ENCODE measurements around the gene AZGP1.
"Not testable (repeated sequence)": the region's sequence is repeated elsewhere in the genome, so short reads cannot be mapped to it uniquely, and the experiment has no call there.

Gene AZGP1

GRCh38 chr7:99976626-99977025 is 795 bp upstream of the AZGP1 start:
- H3K9ac ChIP-seq (ENCODE audit: low read length in 2 of 2), result no peak overlapping the region

GRCh38 chr7:99974681-99975080 is 1.1 kb downstream of the AZGP1 start:
- H3K27ac ChIP-seq (ENCODE audit: low read length), result no peak overlapping the region

More at GRCh38 chr7:99976626-99977025, 795 bp upstream of the AZGP1 start:
- no peak overlapping the region for H3K4me3 ChIP-seq (ENCODE audit: low read length in 2 of 2)
- no peak overlapping the region for H3K27ac ChIP-seq (ENCODE audit: low read length)
- H3K9me3 ChIP-seq (ENCODE audit: control insufficient read depth in 2 of 2, low read length in 2 of 2), result no peaks in the 10 kb centered on the region
- H3K4me1 ChIP-seq (ENCODE audit: control insufficient read depth, insufficient read depth, low read length), result no peaks in the 10 kb centered on the region
- H3K27me3 ChIP-seq (ENCODE audit: control insufficient read depth in 1 of 2, insufficient read depth in 2 of 2, low read length in 2 of 2), result peaks cover 0 to 5% of the 10 kb centered on the region in 2 donors
- no peaks in the 10 kb centered on the region for H3K36me3 ChIP-seq (ENCODE audit: control insufficient read depth in 2 of 2, insufficient read depth in 2 of 2, low read length in 2 of 2)

GRCh38 chr7:99973817-99974216 is 2.0 kb downstream of the AZGP1 start:
- not testable (repeated sequence) for H3K27me3 ChIP-seq (ENCODE audit: control insufficient read depth in 1 of 2, insufficient read depth in 2 of 2, low read length in 2 of 2); H3K4me3 ChIP-seq (ENCODE audit: low read length in 2 of 2); H3K4me1 ChIP-seq (ENCODE audit: control insufficient read depth, insufficient read depth, low read length); H3K27ac ChIP-seq (ENCODE audit: low read length); H3K36me3 ChIP-seq (ENCODE audit: control insufficient read depth in 2 of 2, insufficient read depth in 2 of 2, low read length in 2 of 2); H3K9ac ChIP-seq (ENCODE audit: low read length in 2 of 2); H3K9me3 ChIP-seq (ENCODE audit: control insufficient read depth in 2 of 2, low read length in 2 of 2)

More at GRCh38 chr7:99974681-99975080, 1.1 kb downstream of the AZGP1 start:
- Histone ChIP-seq H3K36me3 (ENCODE audit: control insufficient read depth in 2 of 2, insufficient read depth in 2 of 2, low read length in 2 of 2) (no peaks in the 10 kb centered on the region), H3K4me1 (ENCODE audit: control insufficient read depth, insufficient read depth, low read length) (no peaks in the 10 kb centered on the region), H3K9ac (ENCODE audit: low read length in 2 of 2) (no peak overlapping the region), H3K27me3 (ENCODE audit: control insufficient read depth in 1 of 2, insufficient read depth in 2 of 2, low read length in 2 of 2) (peaks cover 0 to 5% of the 10 kb centered on the region in 2 donors), H3K9me3 (ENCODE audit: control insufficient read depth in 2 of 2, low read length in 2 of 2) (no peaks in the 10 kb centered on the region), H3K4me3 (ENCODE audit: low read length in 2 of 2) (no peak overlapping the region)

GRCh38 chr7:99971242-99971641 is 4.6 kb downstream of the AZGP1 start:
- Histone ChIP-seq H3K9ac (ENCODE audit: low read length in 2 of 2) (no peak overlapping the region), H3K27me3 (ENCODE audit: control insufficient read depth in 1 of 2, insufficient read depth in 2 of 2, low read length in 2 of 2) (peaks cover 4 to 5% of the 10 kb centered on the region in 2 donors), H3K27ac (ENCODE audit: low read length) (no peak overlapping the region), H3K4me3 (ENCODE audit: low read length in 2 of 2) (no peak overlapping the region), H3K4me1 (ENCODE audit: control insufficient read depth, insufficient read depth, low read length) (no peaks in the 10 kb centered on the region), H3K9me3 (ENCODE audit: control insufficient read depth in 2 of 2, low read length in 2 of 2) (no peaks in the 10 kb centered on the region), H3K36me3 (ENCODE audit: control insufficient read depth in 2 of 2, insufficient read depth in 2 of 2, low read length in 2 of 2) (no peaks in the 10 kb centered on the region)

GRCh38 chr7:99969813-99970212 is 6.0 kb downstream of the AZGP1 start:
- not testable (repeated sequence) for H3K36me3 ChIP-seq (ENCODE audit: control insufficient read depth in 2 of 2, insufficient read depth in 2 of 2, low read length in 2 of 2); H3K4me1 ChIP-seq (ENCODE audit: control insufficient read depth, insufficient read depth, low read length); H3K9ac ChIP-seq (ENCODE audit: low read length in 2 of 2); H3K27me3 ChIP-seq (ENCODE audit: control insufficient read depth in 1 of 2, insufficient read depth in 2 of 2, low read length in 2 of 2); H3K4me3 ChIP-seq (ENCODE audit: low read length in 2 of 2); H3K27ac ChIP-seq (ENCODE audit: low read length); H3K9me3 ChIP-seq (ENCODE audit: control insufficient read depth in 2 of 2, low read length in 2 of 2)

- Histone ChIP-seq H3K27ac (ENCODE audit: low read length) (no peak overlapping the region), H3K36me3 (ENCODE audit: control insufficient read depth in 2 of 2, insufficient read depth in 2 of 2, low read length in 2 of 2) (no peaks in the 10 kb centered on the region), H3K4me3 (ENCODE audit: low read length in 2 of 2) (no peak overlapping the region)
Measured at GRCh38 chr7:99969298-99969697, 6.5 kb downstream of the AZGP1 start.

GRCh38 chr7:99958564-99959227 is 17.1 kb downstream of the AZGP1 start:
- H3K9me3 ChIP-seq (ENCODE audit: control insufficient read depth in 2 of 2, low read length in 2 of 2), result no peaks in the 10 kb centered on the region
- H3K27me3 ChIP-seq (ENCODE audit: control insufficient read depth in 1 of 2, insufficient read depth in 2 of 2, low read length in 2 of 2), result peaks cover 3 to 19% of the 10 kb centered on the region in 2 donors
- H3K9ac ChIP-seq (ENCODE audit: low read length in 2 of 2), result no peak overlapping the region
- H3K4me3 ChIP-seq (ENCODE audit: low read length in 2 of 2), result no peak overlapping the region
- H3K4me1 ChIP-seq (ENCODE audit: control insufficient read depth, insufficient read depth, low read length), result no peaks in the 10 kb centered on the region
- H3K27ac ChIP-seq (ENCODE audit: low read length), result no peak overlapping the region
- H3K36me3 ChIP-seq (ENCODE audit: control insufficient read depth in 2 of 2, insufficient read depth in 2 of 2, low read length in 2 of 2), result no peaks in the 10 kb centered on the region

More at GRCh38 chr7:99969298-99969697, 6.5 kb downstream of the AZGP1 start:
- H3K4me1 ChIP-seq (ENCODE audit: control insufficient read depth, insufficient read depth, low read length), result no peaks in the 10 kb centered on the region
- peaks cover 5% of the 10 kb centered on the region in 2 donors for H3K27me3 ChIP-seq (ENCODE audit: control insufficient read depth in 1 of 2, insufficient read depth in 2 of 2, low read length in 2 of 2)
- no peaks in the 10 kb centered on the region for H3K9me3 ChIP-seq (ENCODE audit: control insufficient read depth in 2 of 2, low read length in 2 of 2)
- H3K9ac ChIP-seq (ENCODE audit: low read length in 2 of 2), result no peak overlapping the region

- no peak overlapping the region for H3K27ac ChIP-seq (ENCODE audit: low read length)
- H3K9ac ChIP-seq (ENCODE audit: low read length in 2 of 2), result no peak overlapping the region
- no peaks in the 10 kb centered on the region for H3K4me1 ChIP-seq (ENCODE audit: control insufficient read depth, insufficient read depth, low read length)
- H3K4me3 ChIP-seq (ENCODE audit: low read length in 2 of 2), result no peak overlapping the region
- peaks cover 3 to 8% of the 10 kb centered on the region in 2 donors for H3K27me3 ChIP-seq (ENCODE audit: control insufficient read depth in 1 of 2, insufficient read depth in 2 of 2, low read length in 2 of 2)
- H3K36me3 ChIP-seq (ENCODE audit: control insufficient read depth in 2 of 2, insufficient read depth in 2 of 2, low read length in 2 of 2), result no peaks in the 10 kb centered on the region
- peaks cover 0 to 2% of the 10 kb centered on the region in 2 donors for H3K9me3 ChIP-seq (ENCODE audit: control insufficient read depth in 2 of 2, low read length in 2 of 2)
Measured at GRCh38 chr7:99955247-99955646, 20.6 kb downstream of the AZGP1 start.

- not testable (repeated sequence) for H3K27ac ChIP-seq (ENCODE audit: low read length); H3K9me3 ChIP-seq (ENCODE audit: control insufficient read depth in 2 of 2, low read length in 2 of 2)
Measured at GRCh38 chr7:99954643-99955042, 21.2 kb downstream of the AZGP1 start.

GRCh38 chr7:99953649-99954048 is 22.2 kb downstream of the AZGP1 start:
- H3K27ac ChIP-seq (ENCODE audit: low read length), result no peak overlapping the region
- peaks cover 3% of the 10 kb centered on the region in 2 donors for H3K27me3 ChIP-seq (ENCODE audit: control insufficient read depth in 1 of 2, insufficient read depth in 2 of 2, low read length in 2 of 2)
- H3K36me3 ChIP-seq (ENCODE audit: control insufficient read depth in 2 of 2, insufficient read depth in 2 of 2, low read length in 2 of 2), result no peaks in the 10 kb centered on the region
- no peak overlapping the region for H3K9ac ChIP-seq (ENCODE audit: low read length in 2 of 2)
- no peak overlapping the region for H3K4me3 ChIP-seq (ENCODE audit: low read length in 2 of 2)
- H3K4me1 ChIP-seq (ENCODE audit: control insufficient read depth, insufficient read depth, low read length), result no peaks in the 10 kb centered on the region
- H3K9me3 ChIP-seq (ENCODE audit: control insufficient read depth in 2 of 2, low read length in 2 of 2), result peaks cover 0 to 2% of the 10 kb centered on the region in 2 donors

More at GRCh38 chr7:99954643-99955042, 21.2 kb downstream of the AZGP1 start:
- H3K4me1 ChIP-seq (ENCODE audit: control insufficient read depth, insufficient read depth, low read length); H3K27me3 ChIP-seq (ENCODE audit: control insufficient read depth in 1 of 2, insufficient read depth in 2 of 2, low read length in 2 of 2); H3K36me3 ChIP-seq (ENCODE audit: control insufficient read depth in 2 of 2, insufficient read depth in 2 of 2, low read length in 2 of 2); H3K4me3 ChIP-seq (ENCODE audit: low read length in 2 of 2); H3K9ac ChIP-seq (ENCODE audit: low read length in 2 of 2): not testable (repeated sequence)

- not testable (repeated sequence) for H3K9me3 ChIP-seq (ENCODE audit: control insufficient read depth in 2 of 2, low read length in 2 of 2); H3K4me1 ChIP-seq (ENCODE audit: control insufficient read depth, insufficient read depth, low read length); H3K4me3 ChIP-seq (ENCODE audit: low read length in 2 of 2); H3K9ac ChIP-seq (ENCODE audit: low read length in 2 of 2); H3K36me3 ChIP-seq (ENCODE audit: control insufficient read depth in 2 of 2, insufficient read depth in 2 of 2, low read length in 2 of 2); H3K27ac ChIP-seq (ENCODE audit: low read length); H3K27me3 ChIP-seq (ENCODE audit: control insufficient read depth in 1 of 2, insufficient read depth in 2 of 2, low read length in 2 of 2)
Measured at GRCh38 chr7:99952649-99953048, 23.2 kb downstream of the AZGP1 start.

Data from stomach smooth muscle (tissue), 2 donors.